H1 (cell line): Measurements from ENCODE around the gene CAMTA1. TPM values are rescaled to one million over a fixed set of nuclear protein-coding genes. Genes with fewer than 3 reads are reported as not detected.
A peak's percentile ranks its signal among the peaks of the same experiment; 100 is the strongest.

Experiments used
- CTCF ChIA-PET: fragments of 300-600 bp; sonication (Branson Sonifier 250); formaldehyde crosslinking; loops from one replicate; lab custom pipeline; 2021; ENCODE audit not compliant: partially characterized antibody; lab: Charles Lee
- POLR2A ChIA-PET: fragments of 300-600 bp; sonication (Branson Sonifier 250); formaldehyde crosslinking; loops from one replicate; lab custom pipeline; 2021; ENCODE audit warnings: inconsistent platforms; ENCODE audit not compliant: partially characterized antibody; lab: Charles Lee
- DNase-seq, 2 experiments: peaks; one replicate each; pipeline versions ENCODE4 v3.0.0 to v3.0.0-alpha.2; 2010 to 2022; ENCODE audit warnings: low spot score in 2 of 2, low read depth in 1 of 2, mixed read lengths in 1 of 2
- FAIRE-seq: peaks from 2 replicates; lab custom pipeline; 2011; peaks lifted over from hg19 to GRCh38; lab: Jason Lieb, UNC
- H2AFZ ChIP-seq: 2 replicates; pipeline ENCODE4 v1.8.1; 2012; ENCODE audit warnings: low read length, inconsistent platforms
- H2AK5ac ChIP-seq: 2 replicates; pipeline ENCODE4 v1.6.1; 2013; ENCODE audit warnings: low read depth, low read length
- H2BK120ac ChIP-seq: replicated peaks from 2 replicates; pipeline ENCODE3; 2013; ENCODE audit warnings: low read depth, low read length, inconsistent platforms
- H2BK12ac ChIP-seq: 2 replicates; pipeline ENCODE4 v1.6.1; 2013; ENCODE audit warnings: low read depth, low read length
- H2BK15ac ChIP-seq: 2 replicates; pipeline ENCODE4 v1.6.1; 2013; ENCODE audit warnings: low read length
- H2BK20ac ChIP-seq: 2 replicates; pipeline ENCODE4 v1.6.1; 2013; ENCODE audit warnings: low read length
- H2BK5ac ChIP-seq: 2 replicates; pipeline ENCODE4 v1.6.1; 2013; ENCODE audit warnings: low read depth, low read length
- H3K14ac ChIP-seq: 2 replicates; pipeline ENCODE4 v1.6.1; 2013; ENCODE audit warnings: inconsistent platforms; ENCODE audit not compliant: insufficient read length
- H3K18ac ChIP-seq: 2 replicates; pipeline ENCODE4 v1.6.1; 2013; ENCODE audit warnings: low read length; ENCODE audit errors: extremely low read depth
- H3K23ac ChIP-seq: 2 replicates; pipeline ENCODE4 v1.6.1; 2013; ENCODE audit warnings: inconsistent platforms; ENCODE audit not compliant: insufficient read length
- H3K23me2 ChIP-seq: 2 replicates; pipeline ENCODE4 v1.6.1; 2013; ENCODE audit warnings: low read depth, low read length
- H3K27ac ChIP-seq: 2 replicates; pipeline ENCODE4 v1.6.1; 2011; ENCODE audit warnings: low read depth, low read length, inconsistent platforms
- H3K27me3 ChIP-seq, 4 experiments: replicated peaks in 1 of 4; 1 replicate in 1 of 4; 2 replicates in 3 of 4; pipeline versions ENCODE4 v1.6.1 to v1.8.1; 2011 to 2013; ENCODE audit warnings: low read length in 3 of 4, mild to moderate bottlenecking in 3 of 4, inconsistent platforms in 2 of 4, mixed read lengths in 2 of 4, moderate library complexity in 1 of 4; ENCODE audit not compliant: control insufficient read depth in 3 of 4, insufficient read depth in 3 of 4; ENCODE audit errors: extremely low read depth in 1 of 4
- H3K36me3 ChIP-seq, 4 experiments: 2 replicates each; pipeline versions ENCODE4 v1.6.1 to v1.8.1; 2011 to 2013; ENCODE audit warnings: mild to moderate bottlenecking in 4 of 4, low read length in 3 of 4, moderate library complexity in 2 of 4, control low read depth in 1 of 4, inconsistent platforms in 1 of 4; ENCODE audit not compliant: insufficient read depth in 4 of 4, control insufficient read depth in 2 of 4
- H3K4ac ChIP-seq: replicated peaks from 2 replicates; pipeline ENCODE3; 2013; ENCODE audit warnings: low read length, low read depth, mixed read lengths, inconsistent platforms; ENCODE audit not compliant: insufficient read length
- H3K4me1 ChIP-seq, 4 experiments: replicated peaks in 1 of 4; 1 replicate in 1 of 4; 2 replicates in 3 of 4; pipeline versions ENCODE4 v1.6.1 to v1.8.1; 2011 to 2013; ENCODE audit warnings: low read length in 3 of 4, inconsistent platforms in 2 of 4, mixed read lengths in 1 of 4; ENCODE audit not compliant: insufficient read depth in 4 of 4, control insufficient read depth in 3 of 4
- H3K4me2 ChIP-seq, 2 experiments: 2 replicates each; pipeline versions ENCODE4 v1.6.1 to v1.8.1; 2011 to 2013; ENCODE audit warnings: low read depth in 2 of 2, low read length in 2 of 2, control low read depth in 1 of 2, inconsistent platforms in 1 of 2, mild to moderate bottlenecking in 1 of 2; ENCODE audit not compliant: insufficient read depth in 1 of 2
- H3K4me3 ChIP-seq, 4 experiments: fragments of 200-600, 300-600 bp in 1 of 4; sonication (generic), shearing (Covaris generic), sonication (Bioruptor Twin) in 1 of 4; 2 replicates each; pipeline versions ENCODE4 v1.5.1 to v1.8.1; 2011 to 2016; ENCODE audit warnings: low read length in 4 of 4, low read depth in 3 of 4, control low read depth in 2 of 4, inconsistent platforms in 2 of 4, mild to moderate bottlenecking in 2 of 4, mixed read lengths in 1 of 4, moderate library complexity in 1 of 4; ENCODE audit not compliant: insufficient read depth in 2 of 4; ENCODE audit errors: extremely low read depth in 1 of 4
- H3K56ac ChIP-seq: replicated peaks from 2 replicates; pipeline ENCODE3; 2013; ENCODE audit warnings: low read depth, mild to moderate bottlenecking, mixed read lengths, low read length, inconsistent platforms; ENCODE audit not compliant: insufficient read length
- H3K79me1 ChIP-seq: 2 replicates; pipeline ENCODE4 v1.6.1; 2013; ENCODE audit warnings: low read depth, low read length, control low read depth
- H3K79me2 ChIP-seq, 2 experiments: 2 replicates each; pipeline versions ENCODE4 v1.6.1 to v1.8.1; 2012 to 2013; ENCODE audit warnings: low read length in 2 of 2, mild to moderate bottlenecking in 2 of 2, inconsistent platforms in 1 of 2; ENCODE audit not compliant: insufficient read depth in 2 of 2, control insufficient read depth in 1 of 2
- H3K9ac ChIP-seq, 4 experiments: replicated peaks in 1 of 4; 1 replicate in 1 of 4; 2 replicates in 3 of 4; pipeline versions ENCODE4 v1.6.1 to v1.8.1; 2011 to 2013; ENCODE audit warnings: low read depth in 3 of 4, low read length in 3 of 4, control low read depth in 2 of 4, mild to moderate bottlenecking in 2 of 4, moderate library complexity in 2 of 4, inconsistent platforms in 1 of 4; ENCODE audit errors: extremely low read depth in 1 of 4
- H3K9me3 ChIP-seq, 2 experiments: 2 replicates each; pipeline versions ENCODE4 v1.6.1 to v1.8.1; 2012 to 2013; ENCODE audit warnings: mild to moderate bottlenecking in 2 of 2, moderate library complexity in 2 of 2, control low read depth in 1 of 2, inconsistent platforms in 1 of 2, low read depth in 1 of 2, low read length in 1 of 2, mixed read lengths in 1 of 2; ENCODE audit not compliant: insufficient read depth in 2 of 2
- H4K20me1 ChIP-seq, 2 experiments: replicated peaks in 1 of 2; 2 replicates each; pipeline versions ENCODE3 to v1.8.1; 2011 to 2013; ENCODE audit warnings: inconsistent platforms in 2 of 2, low read length in 2 of 2, mild to moderate bottlenecking in 1 of 2; ENCODE audit not compliant: insufficient read depth in 2 of 2, control insufficient read depth in 1 of 2
- H4K5ac ChIP-seq: 2 replicates; pipeline ENCODE4 v1.6.1; 2013; ENCODE audit warnings: low read length, low read depth, mixed read lengths, inconsistent platforms; ENCODE audit not compliant: insufficient read length
- H4K8ac ChIP-seq: 2 replicates; pipeline ENCODE4 v1.8.0; 2013; ENCODE audit warnings: mild to moderate bottlenecking, moderate library complexity, low read length, inconsistent platforms; ENCODE audit not compliant: insufficient read depth; ENCODE audit errors: extremely low read depth
- H4K91ac ChIP-seq: replicated peaks from 2 replicates; pipeline ENCODE3; 2013; ENCODE audit warnings: low read length, mixed read lengths, inconsistent platforms; ENCODE audit not compliant: insufficient read length
- ASH2L ChIP-seq: fragments of 200-600, 300-600 bp; sonication (generic); IDR thresholded peaks from one replicate; pipeline ENCODE4 v1.7.1; 2017; ENCODE audit warnings: low read length
- BCL11A ChIP-seq, 2 experiments: IDR thresholded peaks; one replicate each; pipeline ENCODE4 v1.6.1; 2011; ENCODE audit warnings: low read depth in 2 of 2, low read length in 2 of 2, mild to moderate bottlenecking in 2 of 2
- CHD1 ChIP-seq: IDR thresholded peaks from 2 replicates; pipeline ENCODE4 v1.6.1; 2012; ENCODE audit warnings: low read depth, low read length, improper control_type of control experiment
- CTBP2 ChIP-seq: IDR thresholded peaks from 2 replicates; pipeline ENCODE4 v1.7.0; 2011; ENCODE audit warnings: borderline replicate concordance, mild to moderate bottlenecking, moderate library complexity, mixed read lengths, low read length; ENCODE audit not compliant: insufficient read depth, insufficient read length
- KDM4A ChIP-seq: IDR thresholded peaks from one replicate; pipeline ENCODE4 v1.7.1; 2012; ENCODE audit warnings: low read depth, mild to moderate bottlenecking, moderate library complexity, low read length, inconsistent platforms; ENCODE audit not compliant: severe bottlenecking
- RNF2 ChIP-seq: fragments of 200-900, 300-1000 bp; sonication (generic); IDR thresholded peaks from 2 replicates; pipeline ENCODE4 v1.7.1; 2016; ENCODE audit warnings: borderline replicate concordance, low read depth, mild to moderate bottlenecking, antibody characterized with exemption, low read length; ENCODE audit not compliant: poor library complexity, severe bottlenecking; ENCODE audit errors: missing control alignments
- TAF1 ChIP-seq: IDR thresholded peaks from 2 replicates; pipeline ENCODE4 v1.6.1; 2011; ENCODE audit warnings: mild to moderate bottlenecking, low read depth, low read length
- TAF7 ChIP-seq: optimal IDR thresholded peaks from 2 replicates; pipeline ENCODE3; 2011; ENCODE audit warnings: low read depth, mild to moderate bottlenecking, inconsistent platforms, low read length, moderate library complexity, borderline replicate concordance
- WGBS, 2 experiments: shearing (Covaris generic) in 1 of 2; methylation state at CpG; one replicate each; pipeline versions ENCODE4 v1.1.6 to v1.1.7; 2013 to 2015; ENCODE audit warnings: low lambda C conversion rate in 2 of 2, mixed read lengths in 2 of 2, inconsistent platforms in 1 of 2, low coverage in 1 of 2, missing lambda C conversion rate in 1 of 2; ENCODE audit not compliant: insufficient replicate concordance in 2 of 2, insufficient coverage in 1 of 2, insufficient read length in 1 of 2; ENCODE audit errors: extremely low coverage in 1 of 2, missing lambda C conversion rate in 1 of 2; 5-methylcytosine and 5-hydroxymethylcytosine counted together
- polyA plus RNA-seq, 7 experiments: library from polyadenylated mRNA; depleted of rRNA in 3 of 7; stranded (reverse) in 5 of 7; unstranded in 2 of 7; fragments of >200 nt in 5 of 7; fragments of 200-250 nt in 2 of 7; gene quantifications; 1 replicate in 5 of 7; 2 replicates in 1 of 7; 4 replicates in 1 of 7; pipeline versions ENCODE4 v1.2.1 to v1.2.3, GENCODE V29; 2011 to 2013; ENCODE audit warnings: missing spikeins in 2 of 7, mixed read lengths in 2 of 7
- total RNA-seq: library from RNA; stranded (reverse); fragmentation: NEBNext Ultra II Directional; extraction: Animal tissue kit (Norgen Biotek cat#: 25700); gene quantifications from 2 replicates; pipeline ENCODE4 v1.2.1, GENCODE V29; 2021
- TF ChIP-seq, protein P1 (sequence below): IDR thresholded peaks from 2 replicates; pipeline ENCODE4 v1.6.1; 2012; ENCODE audit warnings: low read length, inconsistent platforms
- TF ChIP-seq, protein P2 (sequence below): IDR thresholded peaks from 2 replicates; pipeline ENCODE4 v1.6.1; 2011; ENCODE audit warnings: low read depth, mild to moderate bottlenecking, low read length; ENCODE audit not compliant: insufficient read depth

Gene CAMTA1
- total and polyA plus RNA-seq, 2 of the 8 experiments (the other 6 are each of a cell fraction or from before 2014, with no cell fraction given): 65.0 to 119 TPM

DNA sequence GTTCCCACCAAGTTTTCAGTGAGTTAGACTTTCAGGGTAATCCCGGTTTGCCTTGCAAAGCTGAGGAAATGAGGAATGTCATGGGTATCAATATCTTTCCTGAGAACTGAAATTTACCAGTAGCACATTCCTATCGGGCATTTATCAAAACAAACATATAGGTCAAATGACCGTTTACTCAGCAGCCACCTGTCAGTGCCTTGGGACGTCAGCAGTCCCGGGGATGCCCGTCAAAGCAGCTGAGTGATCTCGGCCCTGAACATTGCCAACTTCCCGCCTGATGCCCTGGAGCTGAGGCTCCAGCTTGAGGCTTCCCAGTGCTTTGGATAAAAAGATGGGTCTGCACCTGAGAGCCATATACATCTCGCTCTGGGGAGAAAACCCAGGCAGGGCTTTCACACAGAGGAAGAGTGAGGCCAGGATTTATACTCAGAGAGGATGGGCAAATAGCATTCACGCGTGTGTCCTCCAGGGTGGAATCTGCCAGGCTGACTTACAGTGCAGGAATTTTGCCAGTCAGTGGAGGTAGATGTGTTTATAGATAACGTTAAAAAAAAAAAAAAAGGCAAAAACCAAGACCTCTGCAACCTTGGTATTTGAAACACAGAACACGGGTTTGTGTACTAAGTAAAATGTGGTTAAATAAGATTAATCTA lies 550.1 kb downstream of the CAMTA1 start:
- no peaks in the 10 kb centered on the region for H3K79me2 ChIP-seq
- DNase-seq (no peak), FAIRE-seq (no peak)
- no peaks in the 10 kb centered on the region for H3K9me3 ChIP-seq
- H4K5ac ChIP-seq: no peak overlapping the region
- peaks cover 2 to 8% (median 4%) of the 10 kb centered on the region in 4 experiments; a peak in 4 of 7 replicates for H3K4me1 ChIP-seq
- no peak overlapping the region for H3K4me2 ChIP-seq
- H2BK20ac ChIP-seq: no peak overlapping the region
- no peak overlapping the region for H3K4me3 ChIP-seq
- ChIA-PET CTCF (interaction anchor here (1.0 to 1.2 kb wide), 2 partner anchors 18 to 37 kb away, joined by 3 to 4 read pairs; no protein-coding TSS in a partner anchor), POLR2A (no interaction called here)
- no peak overlapping the region for H3K27ac ChIP-seq
- no peak overlapping the region for H2BK15ac ChIP-seq
- no peak overlapping the region for H2BK5ac ChIP-seq
- H3K27me3 ChIP-seq: no peaks in the 10 kb centered on the region
- H3K9ac ChIP-seq: no peak overlapping the region
- no peak overlapping the region for H2AK5ac ChIP-seq
- no peaks in the 10 kb centered on the region for H3K36me3 ChIP-seq
- no peaks in the 10 kb centered on the region; the same call in 1 of the 2 replicates for H3K79me1 ChIP-seq
- WGBS, 2 experiments: 92% methylated on average over 13 of the region's 13 CpGs; no CpG with 5 or more reads in 1 of the 2 experiments
- H3K56ac ChIP-seq: no peak overlapping the region
- H2BK120ac ChIP-seq: no peak overlapping the region
- no peak overlapping the region for H3K14ac ChIP-seq
- no peak overlapping the region for H3K4ac ChIP-seq
- H3K23ac ChIP-seq: no peak overlapping the region
- peak overlapping the region; percentile 70; the same call in 1 of the 2 replicates for H4K8ac ChIP-seq
- H4K20me1 ChIP-seq: no peaks in the 10 kb centered on the region
- no peak overlapping the region for H3K18ac ChIP-seq
- no peak overlapping the region for H2BK12ac ChIP-seq
- H3K23me2 ChIP-seq: no peaks in the 10 kb centered on the region
- H4K91ac ChIP-seq: no peak overlapping the region
- no peak overlapping the region for H2AFZ ChIP-seq
- TF ChIP-seq TAF7 (no peak), CTBP2 (no peak), TAF1 (no peak), KDM4A (no peak), CHD1 (no peak), BCL11A (IDR thresholded peaks at IDR 0.05; ENCODE audit: low read depth in 2 of 2, low read length in 2 of 2) (no peak), ASH2L (no peak), RNF2 (no peak)
- TF ChIP-seq, protein P1, sequence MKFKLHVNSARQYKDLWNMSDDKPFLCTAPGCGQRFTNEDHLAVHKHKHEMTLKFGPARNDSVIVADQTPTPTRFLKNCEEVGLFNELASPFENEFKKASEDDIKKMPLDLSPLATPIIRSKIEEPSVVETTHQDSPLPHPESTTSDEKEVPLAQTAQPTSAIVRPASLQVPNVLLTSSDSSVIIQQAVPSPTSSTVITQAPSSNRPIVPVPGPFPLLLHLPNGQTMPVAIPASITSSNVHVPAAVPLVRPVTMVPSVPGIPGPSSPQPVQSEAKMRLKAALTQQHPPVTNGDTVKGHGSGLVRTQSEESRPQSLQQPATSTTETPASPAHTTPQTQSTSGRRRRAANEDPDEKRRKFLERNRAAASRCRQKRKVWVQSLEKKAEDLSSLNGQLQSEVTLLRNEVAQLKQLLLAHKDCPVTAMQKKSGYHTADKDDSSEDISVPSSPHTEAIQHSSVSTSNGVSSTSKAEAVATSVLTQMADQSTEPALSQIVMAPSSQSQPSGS: no peak
- TF ChIP-seq, protein P2, sequence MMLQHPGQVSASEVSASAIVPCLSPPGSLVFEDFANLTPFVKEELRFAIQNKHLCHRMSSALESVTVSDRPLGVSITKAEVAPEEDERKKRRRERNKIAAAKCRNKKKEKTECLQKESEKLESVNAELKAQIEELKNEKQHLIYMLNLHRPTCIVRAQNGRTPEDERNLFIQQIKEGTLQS: no peak
